Activated naive CD4-positive, alpha-beta T cell treated with anti-CD3 and anti-CD28 coated beads for 36 hours (primary cell): Measurements from ENCODE around the gene DPP6. TPM values are rescaled to one million over a fixed set of nuclear protein-coding genes. Genes with fewer than 3 reads are reported as not detected.

Experiments
- CTCF ChIA-PET: fragments of 350-600 bp; sonication (Branson Sonifier 250); formaldehyde crosslinking; loops from one replicate; lab custom pipeline; 2021; ENCODE audit warnings: antibody characterized with exemption; lab: Charles Lee
- DNase-seq: peaks from one replicate; pipeline ENCODE4 v3.0.0-alpha.2; 2020
- H3K27ac Mint-ChIP-seq: one replicate; pipeline ENCODE4 v1.8.0; 2021; ENCODE audit warnings: mild to moderate bottlenecking, mixed read lengths
- H3K27me3 Mint-ChIP-seq: one replicate; pipeline ENCODE4 v1.8.0; 2021; ENCODE audit warnings: low read depth, mixed read lengths
- H3K36me3 Mint-ChIP-seq: one replicate; pipeline ENCODE4 v1.8.0; 2021; ENCODE audit warnings: low read depth, mixed read lengths
- H3K4me1 Mint-ChIP-seq: one replicate; pipeline ENCODE4 v1.8.0; 2021; ENCODE audit warnings: low read depth, mixed read lengths
- H3K4me3 Mint-ChIP-seq: one replicate; pipeline ENCODE4 v1.8.0; 2021; ENCODE audit warnings: mild to moderate bottlenecking, moderate library complexity, mixed read lengths
- H3K9me3 Mint-ChIP-seq: one replicate; pipeline ENCODE4 v1.8.0; 2021; ENCODE audit warnings: mixed read lengths
- intact Hi-C: fragments of 100-400 bp; cut with micrococcal nuclease; formaldehyde crosslinking; loops from one replicate; pipeline ENCODE4 v1.15.1; 2023
- total RNA-seq, 2 experiments: library from RNA; stranded (reverse); gene quantifications; one replicate each; pipeline ENCODE4 v1.2.3, GENCODE V29; 2021

The DPP6 gene
- total RNA-seq, 2 experiments from 2014 or later: not detected

DNA sequence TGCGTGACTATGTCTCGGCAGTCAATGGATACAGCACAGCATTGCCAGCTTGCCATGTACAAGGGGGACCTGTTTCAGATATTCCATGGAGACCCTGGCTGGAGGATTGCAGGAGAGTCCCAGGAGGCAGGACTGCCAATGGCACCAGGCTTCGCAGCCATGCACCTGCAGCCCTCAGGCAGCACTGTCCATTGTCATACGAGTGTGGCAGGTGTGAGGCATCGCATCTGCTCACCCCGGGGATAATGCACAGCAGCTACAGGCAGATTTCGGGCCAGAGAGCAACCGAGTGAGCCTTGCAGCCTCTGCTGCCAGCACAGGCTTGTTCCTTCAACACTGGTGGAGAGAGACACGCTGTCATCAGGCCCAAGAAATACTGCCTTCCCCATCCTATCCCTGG, 535.6 kb downstream of the DPP6 start:
- Mint-ChIP-seq H3K4me1 (no peaks in the 10 kb centered on the region), H3K4me3 (no peak overlapping the region), H3K27me3 (no peaks in the 10 kb centered on the region), H3K27ac (no peak overlapping the region), H3K36me3 (no peaks in the 10 kb centered on the region), H3K9me3 (no peaks in the 10 kb centered on the region)
- no peak for DNase-seq
- CTCF ChIA-PET: interaction anchor here (1.0 kb wide), 1 partner anchor 15 kb away, joined by 5 read pairs; no protein-coding TSS in a partner anchor
- intact Hi-C loops: no loop called here

DNA sequence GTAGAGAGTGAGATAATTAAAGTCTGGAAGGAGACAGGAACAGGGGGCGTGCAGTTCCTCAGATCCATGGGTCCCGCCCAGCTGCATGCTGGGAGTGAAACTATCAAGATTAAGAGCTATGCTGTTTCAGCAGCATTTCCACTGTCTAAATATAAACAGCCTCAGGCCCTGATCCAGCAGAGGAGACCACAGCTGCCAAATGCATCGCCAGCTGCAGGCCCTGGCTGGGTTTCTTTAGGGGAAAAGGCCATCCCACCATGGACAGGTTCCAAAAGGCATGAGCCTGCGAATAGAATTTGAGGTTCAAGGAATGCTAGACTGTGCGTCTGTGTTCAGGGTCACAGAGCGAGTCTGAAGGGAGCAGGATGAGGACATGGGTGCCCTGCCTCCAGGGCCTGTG, 539.3 kb downstream of the DPP6 start:
- Mint-ChIP-seq H3K9me3 (no peaks in the 10 kb centered on the region), H3K4me1 (no peaks in the 10 kb centered on the region), H3K27ac (no peak overlapping the region), H3K27me3 (no peaks in the 10 kb centered on the region), H3K36me3 (no peaks in the 10 kb centered on the region), H3K4me3 (no peak overlapping the region)
- no peak for DNase-seq
- CTCF ChIA-PET: no interaction called here
- intact Hi-C loops: no loop called here

DNA sequence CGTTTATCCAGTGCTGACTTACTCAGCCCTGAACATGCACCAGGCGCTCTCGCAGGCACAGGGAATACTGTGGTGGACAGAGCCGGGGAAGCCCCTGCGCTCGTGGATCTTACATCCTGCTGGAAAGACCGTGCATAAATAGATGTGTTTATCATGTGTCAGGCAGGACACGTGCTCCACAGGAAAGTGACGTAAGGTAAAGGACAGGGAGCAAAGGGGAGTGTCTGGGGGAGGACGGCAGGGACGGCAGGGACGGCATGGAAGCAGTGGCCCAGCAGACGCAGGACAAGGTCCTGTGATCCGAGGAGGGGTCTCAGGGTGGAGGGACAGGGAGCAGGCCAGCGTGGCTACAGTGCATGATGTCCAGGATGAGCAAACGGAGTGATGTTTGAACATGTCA, 540.2 kb downstream of the DPP6 start:
- DNase-seq: no peak
- CTCF ChIA-PET: interaction anchor here (0.7 kb wide), 1 partner anchor 75 kb away, joined by 3 read pairs; no protein-coding TSS in a partner anchor
- H3K4me1 Mint-ChIP-seq: no peaks in the 10 kb centered on the region

DNA sequence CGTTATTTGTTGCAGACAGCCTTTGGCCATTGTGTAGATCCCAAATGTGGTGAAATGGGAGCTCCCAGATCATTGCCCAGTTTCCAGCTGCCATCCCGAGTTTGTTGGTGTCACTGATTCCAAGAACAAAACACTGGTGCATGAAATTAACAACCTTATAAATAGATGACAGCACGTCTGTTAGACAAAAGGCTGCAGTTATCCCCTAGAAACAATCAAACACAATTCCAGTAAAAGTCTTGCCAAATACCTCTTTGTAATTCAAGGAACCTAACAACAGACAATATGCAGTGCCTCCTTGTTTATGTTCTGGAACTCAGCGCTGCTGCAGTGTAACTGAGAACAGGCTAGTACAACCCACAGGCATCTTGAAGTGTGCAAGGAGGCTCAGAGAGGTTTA, 546.2 kb downstream of the DPP6 start:
- Mint-ChIP-seq H3K4me1 (no peaks in the 10 kb centered on the region), H3K9me3 (peaks cover 3% of the 10 kb centered on the region), H3K27me3 (no peaks in the 10 kb centered on the region), H3K4me3 (no peak overlapping the region), H3K27ac (no peak overlapping the region), H3K36me3 (no peaks in the 10 kb centered on the region)
- intact Hi-C loops: no loop called here
- DNase-seq: no peak
- CTCF ChIA-PET: no interaction called here

More for the DNA sequence above, 540.2 kb downstream of the DPP6 start:
- intact Hi-C loops: no loop called here
- Mint-ChIP-seq H3K4me3 (no peak overlapping the region), H3K27me3 (no peaks in the 10 kb centered on the region), H3K36me3 (no peaks in the 10 kb centered on the region), H3K9me3 (no peaks in the 10 kb centered on the region), H3K27ac (no peak overlapping the region)

DNA sequence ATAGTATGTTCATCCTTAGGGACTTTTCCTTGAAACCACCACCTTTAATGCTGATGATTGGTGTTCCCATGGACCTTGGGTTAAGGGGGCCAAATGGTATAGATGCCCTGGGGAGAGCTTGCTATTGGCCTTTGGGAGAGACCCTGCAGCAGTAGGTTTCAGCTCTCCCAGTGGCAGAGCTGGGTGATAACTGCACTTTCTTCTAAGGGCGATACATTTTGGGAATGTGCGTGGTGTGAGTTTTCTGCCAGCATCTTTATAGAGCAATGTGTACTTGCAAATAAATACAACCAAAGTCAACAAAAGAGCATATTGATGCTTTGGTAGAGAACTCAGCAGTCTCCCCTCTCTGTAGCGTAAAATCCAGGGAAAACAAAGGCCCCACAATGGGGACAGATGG, 546.7 kb downstream of the DPP6 start:
- no peaks in the 10 kb centered on the region for H3K36me3 Mint-ChIP-seq
- H3K27me3 Mint-ChIP-seq: no peaks in the 10 kb centered on the region
- no peak overlapping the region for H3K27ac Mint-ChIP-seq
- intact Hi-C loops: no loop called here
- H3K4me3 Mint-ChIP-seq: no peak overlapping the region
- H3K4me1 Mint-ChIP-seq: no peaks in the 10 kb centered on the region
- CTCF ChIA-PET: no interaction called here
- peaks cover 3% of the 10 kb centered on the region for H3K9me3 Mint-ChIP-seq
- no peak for DNase-seq

DNA sequence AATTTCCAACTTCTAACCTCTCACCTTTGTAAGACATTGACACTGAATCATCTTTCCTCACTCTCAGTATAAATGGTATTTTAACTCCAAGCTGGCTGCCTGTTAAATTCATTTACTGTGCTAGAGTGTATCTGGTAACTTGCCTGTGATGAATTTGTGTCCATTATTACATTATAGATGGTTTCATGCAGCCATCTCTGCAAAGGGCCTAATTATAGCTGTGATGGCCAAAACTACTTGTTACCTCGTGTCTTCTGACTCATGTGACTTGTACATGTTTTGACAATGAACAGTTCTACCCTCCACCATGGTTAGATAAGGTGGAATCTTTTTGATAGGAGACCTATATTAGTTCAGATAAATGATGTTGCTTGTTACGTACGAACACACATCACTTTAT, 558.7 kb downstream of the DPP6 start:
- DNase-seq: no peak
- no peaks in the 10 kb centered on the region for H3K9me3 Mint-ChIP-seq
- H3K4me3 Mint-ChIP-seq: no peak overlapping the region
- no peaks in the 10 kb centered on the region for H3K36me3 Mint-ChIP-seq
- H3K27ac Mint-ChIP-seq: no peak overlapping the region
- CTCF ChIA-PET: no interaction called here
- H3K27me3 Mint-ChIP-seq: no peaks in the 10 kb centered on the region
- intact Hi-C loops: no loop called here
- H3K4me1 Mint-ChIP-seq: no peaks in the 10 kb centered on the region

DNA sequence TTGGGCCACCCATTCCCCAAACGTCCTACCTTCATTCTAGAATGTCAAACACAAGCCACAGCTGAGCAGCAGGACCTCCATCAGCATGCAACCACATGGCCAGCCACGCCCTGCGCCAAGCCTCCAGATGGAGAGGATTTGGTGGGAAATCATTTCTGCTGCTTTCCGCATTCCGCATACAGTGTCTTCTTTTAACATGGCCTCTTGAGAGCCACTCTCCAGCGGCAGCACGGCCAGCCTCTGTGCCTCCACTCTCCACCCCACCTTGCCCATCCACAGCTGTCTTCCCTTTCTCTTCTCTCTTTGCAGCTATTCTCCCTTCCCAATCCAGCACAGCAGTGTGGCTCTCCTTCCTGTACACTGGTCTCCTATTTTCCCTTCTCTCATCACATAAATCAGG, 561.6 kb downstream of the DPP6 start:
- DNase-seq: no peak
- CTCF ChIA-PET: no interaction called here

DNA sequence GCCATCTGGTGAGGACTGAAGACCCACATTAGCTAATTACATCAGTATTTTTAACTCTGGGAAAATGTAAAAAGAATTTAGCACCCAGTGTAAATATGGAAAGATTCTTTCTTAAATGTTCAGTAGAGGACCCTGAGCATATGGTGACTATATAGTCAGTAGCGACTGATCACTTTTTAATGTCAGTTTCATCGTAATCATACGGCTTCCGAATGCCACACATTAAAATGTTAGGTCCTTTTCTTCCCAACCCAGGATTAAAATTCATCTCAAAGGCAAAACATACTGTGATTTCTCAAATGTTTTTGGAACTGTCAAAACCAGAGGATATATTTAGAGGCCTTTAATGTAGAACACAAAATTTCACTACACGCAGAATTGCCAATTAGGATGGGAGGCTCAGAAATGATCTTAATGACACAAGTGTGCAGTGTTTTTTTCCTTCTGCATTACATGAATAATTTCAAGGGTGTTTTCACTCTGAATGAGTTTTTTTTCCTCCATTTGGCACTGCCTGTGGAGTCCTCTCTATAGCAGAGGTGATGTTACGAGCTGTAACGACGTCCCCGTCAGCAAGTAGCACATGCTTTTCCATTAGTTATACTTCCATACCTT, 568.0 kb downstream of the DPP6 start:
- Mint-ChIP-seq H3K36me3 (no peaks in the 10 kb centered on the region), H3K4me3 (no peak overlapping the region), H3K27ac (no peak overlapping the region), H3K27me3 (no peaks in the 10 kb centered on the region), H3K4me1 (no peaks in the 10 kb centered on the region), H3K9me3 (peaks cover 3% of the 10 kb centered on the region)
- DNase-seq: no peak
- intact Hi-C loops: no loop called here
- CTCF ChIA-PET: no interaction called here

More for the DNA sequence above, 561.6 kb downstream of the DPP6 start:
- Mint-ChIP-seq H3K4me3 (no peak overlapping the region), H3K4me1 (no peaks in the 10 kb centered on the region), H3K27ac (no peak overlapping the region), H3K9me3 (no peaks in the 10 kb centered on the region), H3K36me3 (no peaks in the 10 kb centered on the region), H3K27me3 (no peaks in the 10 kb centered on the region)
- intact Hi-C loops: no loop called here

DNA sequence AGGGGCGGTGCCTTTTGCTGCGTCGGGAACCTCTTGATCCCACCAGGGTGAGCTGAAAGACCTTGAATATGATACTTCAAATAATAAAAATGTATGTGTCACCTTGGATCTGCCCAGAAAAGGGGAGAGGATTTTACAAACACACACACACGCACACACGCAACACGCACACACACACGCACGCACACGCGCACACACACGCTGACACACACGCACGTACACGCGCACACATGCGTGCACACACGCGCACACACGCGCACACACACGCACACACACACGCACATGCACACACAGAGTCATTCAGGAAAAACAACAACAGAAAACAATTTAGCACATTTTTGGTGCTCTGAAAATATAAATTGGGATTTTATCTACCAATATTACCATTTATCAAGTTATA, 571.2 kb downstream of the DPP6 start:
- intact Hi-C loops: no loop called here
- Mint-ChIP-seq H3K36me3 (no peaks in the 10 kb centered on the region), H3K27me3 (no peaks in the 10 kb centered on the region), H3K4me3 (no peak overlapping the region), H3K27ac (no peak overlapping the region), H3K9me3 (peaks cover 3% of the 10 kb centered on the region), H3K4me1 (no peaks in the 10 kb centered on the region)
- CTCF ChIA-PET: no interaction called here
- DNase-seq: no peak

DNA sequence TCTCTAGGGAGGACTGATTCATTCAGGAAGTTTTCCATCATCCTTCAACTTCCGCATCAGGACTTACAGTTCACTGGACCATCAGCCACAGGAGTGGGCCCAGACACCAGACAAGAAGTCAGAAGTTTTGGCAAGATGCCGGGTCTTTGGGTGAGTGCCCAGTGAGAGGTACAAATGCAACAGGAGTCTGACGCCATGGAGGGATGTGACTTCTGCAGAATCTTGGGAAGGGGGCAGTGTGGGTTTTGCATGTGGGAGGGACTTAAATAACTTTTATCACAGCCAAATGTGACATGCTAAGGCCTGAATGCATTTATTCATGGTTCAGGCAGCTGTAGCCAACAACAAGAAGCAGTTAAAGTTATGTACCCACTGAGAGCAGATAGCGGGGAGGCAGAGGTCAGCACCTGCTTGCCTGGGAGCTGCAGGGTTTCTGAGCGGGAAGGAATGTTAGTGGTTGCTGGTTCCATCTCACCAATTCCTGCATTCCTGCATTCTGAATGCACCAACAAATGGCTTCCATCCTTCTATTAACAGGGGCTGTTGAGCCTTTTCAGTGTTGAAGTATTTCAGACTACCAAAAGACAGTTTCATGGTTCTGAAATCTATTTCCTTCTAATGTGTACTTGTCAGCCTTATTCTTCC, 575.6 kb downstream of the DPP6 start:
- CTCF ChIA-PET: no interaction called here
- no peak for DNase-seq
- no peak overlapping the region for H3K4me3 Mint-ChIP-seq

DNA sequence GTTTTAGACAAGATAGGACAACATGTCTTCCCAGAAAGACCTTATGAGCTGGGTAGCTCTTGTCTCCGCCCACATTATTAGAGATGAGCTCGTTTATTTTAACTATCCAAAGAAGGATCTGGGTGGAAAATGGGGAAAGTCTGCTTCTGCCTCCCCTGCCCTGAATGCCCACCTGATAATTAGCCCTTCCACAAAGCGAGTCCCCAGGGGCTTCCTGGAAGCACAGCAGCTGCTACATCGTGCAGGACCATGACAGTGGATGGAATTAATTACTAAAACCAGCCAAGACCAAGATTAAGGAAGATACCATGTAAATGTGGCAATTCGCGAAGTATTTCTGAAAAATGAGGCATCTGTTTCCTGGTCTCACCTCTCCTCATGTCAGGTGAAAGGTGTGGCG, 576.4 kb downstream of the DPP6 start:
- no peak overlapping the region for H3K4me3 Mint-ChIP-seq
- H3K36me3 Mint-ChIP-seq: no peaks in the 10 kb centered on the region
- H3K9me3 Mint-ChIP-seq: peaks cover 3% of the 10 kb centered on the region
- H3K4me1 Mint-ChIP-seq: no peaks in the 10 kb centered on the region
- intact Hi-C loops: no loop called here
- H3K27me3 Mint-ChIP-seq: no peaks in the 10 kb centered on the region
- no peak for DNase-seq
- no peak overlapping the region for H3K27ac Mint-ChIP-seq
- CTCF ChIA-PET: no interaction called here

More for the DNA sequence above, 575.6 kb downstream of the DPP6 start:
- intact Hi-C loops: no loop called here
- Mint-ChIP-seq H3K9me3 (peaks cover 3% of the 10 kb centered on the region), H3K4me1 (no peaks in the 10 kb centered on the region), H3K36me3 (no peaks in the 10 kb centered on the region), H3K27ac (no peak overlapping the region), H3K27me3 (no peaks in the 10 kb centered on the region)

DNA sequence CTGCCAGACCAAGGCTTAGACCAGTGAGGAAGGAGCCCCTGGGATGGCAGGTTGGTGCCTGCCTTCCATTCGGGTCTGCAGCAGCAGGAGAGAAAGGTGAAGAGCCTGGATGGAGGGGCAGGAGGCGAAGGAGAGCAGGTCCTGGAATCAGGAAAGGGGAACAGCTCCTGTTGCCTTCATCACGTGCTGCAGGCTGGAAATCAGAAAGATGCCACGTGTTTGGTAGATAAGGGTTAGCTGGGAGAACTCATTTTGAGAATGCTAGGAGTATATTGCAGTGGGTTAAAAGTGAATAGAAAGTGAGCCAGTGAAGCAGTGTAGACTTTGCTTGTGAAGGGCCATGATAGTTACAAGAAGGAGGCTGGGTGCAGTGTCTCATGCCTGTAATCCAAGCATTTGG, 579.0 kb downstream of the DPP6 start:
- H3K9me3 Mint-ChIP-seq: peaks cover 10% of the 10 kb centered on the region
- no peaks in the 10 kb centered on the region for H3K36me3 Mint-ChIP-seq
- no peak overlapping the region for H3K4me3 Mint-ChIP-seq
- H3K4me1 Mint-ChIP-seq: no peaks in the 10 kb centered on the region
- no peaks in the 10 kb centered on the region for H3K27me3 Mint-ChIP-seq
- CTCF ChIA-PET: no interaction called here
- no peak for DNase-seq
- no peak overlapping the region for H3K27ac Mint-ChIP-seq
- intact Hi-C loops: no loop called here

DNA sequence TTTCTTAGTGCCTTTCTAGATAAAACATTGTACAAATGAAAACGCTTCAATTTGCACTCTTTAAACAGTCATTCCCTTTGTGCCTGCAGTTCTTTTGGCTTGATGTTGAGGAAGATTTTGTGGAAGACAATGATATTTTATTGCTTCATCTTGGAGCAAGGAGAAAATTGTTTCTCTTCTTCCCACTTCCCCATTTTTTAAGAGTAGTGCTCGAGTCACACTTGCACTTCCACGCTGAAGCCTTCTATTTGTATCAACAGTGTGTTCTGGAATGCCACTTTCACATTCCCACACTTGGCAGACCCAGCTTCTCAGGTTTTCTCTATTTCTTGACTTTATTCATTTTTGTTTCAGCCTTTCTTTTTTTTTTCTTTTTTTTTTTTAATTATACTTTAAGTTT, 581.4 kb downstream of the DPP6 start:
- no peaks in the 10 kb centered on the region for H3K36me3 Mint-ChIP-seq
- H3K4me3 Mint-ChIP-seq: no peak overlapping the region
- no peak overlapping the region for H3K27ac Mint-ChIP-seq
- CTCF ChIA-PET: no interaction called here
- no peaks in the 10 kb centered on the region for H3K4me1 Mint-ChIP-seq
- no peaks in the 10 kb centered on the region for H3K27me3 Mint-ChIP-seq
- peaks cover 10% of the 10 kb centered on the region for H3K9me3 Mint-ChIP-seq
- DNase-seq: no peak
- intact Hi-C loops: no loop called here
